Lower leg skin (tissue), 3 donors: Measurements from ENCODE around the gene BCAS2.

Experiments used
- CTCF ChIP-seq, 3 donors: fragments of 450-650 bp; IDR thresholded peaks; one replicate each; pipeline ENCODE4 v1.5.1; 2016; ENCODE audit warnings: antibody characterized with exemption in 3 of 3, mild to moderate bottlenecking in 3 of 3, moderate library complexity in 2 of 3
- POLR2A ChIP-seq, 2 donors: fragments of 450-650 bp; IDR thresholded peaks; one replicate each; pipeline ENCODE4 v1.6.1; 2016 to 2017; ENCODE audit warnings: antibody characterized with exemption in 2 of 2, mild to moderate bottlenecking in 1 of 2, moderate library complexity in 1 of 2

- TF ChIP-seq CTCF (IDR thresholded peaks at IDR 0.05), result no peak
- no peak for TF ChIP-seq POLR2A (IDR thresholded peaks at IDR 0.05)
These were observed 32.3 kb downstream of the BCAS2 start for GRCh38 chr1:114549137-114549536.
